Fibroblast of skin of left quadriceps (primary cell): ENCODE measurements around the gene ATP2B2.

Experiments used
- DNase-seq, 2 experiments: peaks; one replicate each; pipeline ENCODE4 v3.0.0-alpha.2; 2013; ENCODE audit warnings: low read depth in 2 of 2

ATP2B2 gene

GRCh38 chr3:10448544-10448943, 56.8 kb downstream of the ATP2B2 start:
- no peak for DNase-seq

- DNase-seq: no peak
Measured at GRCh38 chr3:10447527-10448260, 57.7 kb downstream of the ATP2B2 start.

GRCh38 chr3:10447110-10447509, 58.3 kb downstream of the ATP2B2 start:
- DNase-seq: no peak

GRCh38 chr3:10445561-10446175, 59.7 kb downstream of the ATP2B2 start:
- no peak for DNase-seq

GRCh38 chr3:10444511-10444910, 60.9 kb downstream of the ATP2B2 start:
- no peak for DNase-seq

- no peak for DNase-seq
Measured at GRCh38 chr3:10444110-10444429, 61.3 kb downstream of the ATP2B2 start.

GRCh38 chr3:10443272-10444109, 61.9 kb downstream of the ATP2B2 start:
- DNase-seq: no peak

GRCh38 chr3:10442151-10442795, 63.1 kb downstream of the ATP2B2 start:
- peak; percentile 69 to 71 for DNase-seq

- DNase-seq: no peak
Measured at GRCh38 chr3:10440684-10441083, 64.7 kb downstream of the ATP2B2 start.

GRCh38 chr3:10438902-10439610, 66.3 kb downstream of the ATP2B2 start:
- DNase-seq: no peak

GRCh38 chr3:10437995-10438901, 67.1 kb downstream of the ATP2B2 start:
- DNase-seq: peak; percentile 56 to 67

GRCh38 chr3:10437272-10437994, 68.0 kb downstream of the ATP2B2 start:
- DNase-seq: peak; percentile 18 to 21

GRCh38 chr3:10435850-10436249, 69.5 kb downstream of the ATP2B2 start:
- DNase-seq: no peak

- DNase-seq: no peak
Measured at GRCh38 chr3:10434938-10435336, 70.4 kb downstream of the ATP2B2 start.

GRCh38 chr3:10434144-10434937, 71.0 kb downstream of the ATP2B2 start:
- no peak for DNase-seq

GRCh38 chr3:10432931-10433330, 72.5 kb downstream of the ATP2B2 start:
- no peak for DNase-seq

GRCh38 chr3:10432156-10432845, 73.1 kb downstream of the ATP2B2 start:
- DNase-seq: no peak

GRCh38 chr3:10430805-10431204, 74.6 kb downstream of the ATP2B2 start:
- no peak for DNase-seq
